Activated CD8-positive, alpha-beta T cell treated with anti-CD3 and anti-CD28 coated beads for 36 hours (primary cell): Measurements from ENCODE around the gene DAZL. TPM values are rescaled to one million over a fixed set of nuclear protein-coding genes. Genes with fewer than 3 reads are reported as not detected.

Source experiments
- ATAC-seq: fragments of 200-7000 bp; cut with Tn5 transposase; one replicate; pipeline ENCODE4 v1.10.0; 2021; ENCODE audit warnings: mild to moderate bottlenecking, moderate library complexity
- CTCF ChIA-PET: fragments of 350-600 bp; sonication (Branson Sonifier 250); formaldehyde crosslinking; loops from one replicate; lab custom pipeline; 2021; ENCODE audit warnings: antibody characterized with exemption; lab: Charles Lee
- POLR2A ChIA-PET: fragments of 350-600 bp; sonication (Branson Sonifier 250); formaldehyde crosslinking; loops from one replicate; lab custom pipeline; 2021; ENCODE audit warnings: antibody characterized with exemption; lab: Charles Lee
- DNase-seq: peaks from one replicate; pipeline ENCODE4 v3.0.0-alpha.2; 2020
- H3K27ac Mint-ChIP-seq: one replicate; pipeline ENCODE4 v1.8.0; 2021; ENCODE audit warnings: mild to moderate bottlenecking, mixed read lengths
- H3K27me3 Mint-ChIP-seq: one replicate; pipeline ENCODE4 v1.8.0; 2021; ENCODE audit warnings: mixed read lengths
- H3K36me3 Mint-ChIP-seq: one replicate; pipeline ENCODE4 v1.8.0; 2021; ENCODE audit warnings: low read depth, mixed read lengths
- H3K4me1 Mint-ChIP-seq: one replicate; pipeline ENCODE4 v1.8.0; 2021; ENCODE audit warnings: low read depth, mixed read lengths
- H3K4me3 Mint-ChIP-seq: one replicate; pipeline ENCODE4 v1.8.0; 2021; ENCODE audit warnings: mild to moderate bottlenecking, moderate library complexity, mixed read lengths
- H3K9me3 Mint-ChIP-seq: one replicate; pipeline ENCODE4 v1.8.0; 2021; ENCODE audit warnings: mixed read lengths
- CTCF ChIP-seq: fragments of 200-600 bp; IDR thresholded peaks from one replicate; pipeline ENCODE4 v1.8.0; 2022; ENCODE audit warnings: antibody characterized with exemption, mild to moderate bottlenecking
- intact Hi-C: fragments of 100-400 bp; cut with micrococcal nuclease; formaldehyde crosslinking; loops from one replicate; pipeline ENCODE4 v1.10.0; 2022
- total RNA-seq, 2 experiments: library from RNA; stranded (reverse); gene quantifications; one replicate each; pipeline ENCODE4 v1.2.3, GENCODE V29; 2021

The DAZL gene
- total RNA-seq, 2 experiments from 2014 or later = not detected

DNA sequence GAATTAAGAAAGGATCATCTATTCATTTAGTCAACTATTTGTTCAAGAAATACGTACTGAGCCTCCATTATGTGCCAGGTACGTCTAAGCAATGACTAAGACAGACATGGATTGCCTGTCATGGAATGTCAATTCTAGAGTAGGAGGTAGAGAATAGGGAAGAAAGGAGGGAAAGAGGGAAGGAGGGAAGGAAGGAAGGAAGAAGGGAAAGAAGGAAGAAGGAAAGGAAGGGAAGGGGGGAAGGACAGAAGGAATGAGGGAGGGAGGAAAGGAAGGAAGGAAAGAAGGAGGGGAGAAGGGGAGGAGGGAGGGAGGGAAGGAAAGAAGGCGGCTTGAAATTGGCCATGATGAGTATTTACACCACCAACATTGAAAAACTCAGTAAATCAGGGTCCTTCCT, 52.5 kb downstream of the DAZL start:
- no peak overlapping the region for H3K27ac Mint-ChIP-seq
- CTCF ChIA-PET = interaction anchor here (1.2 to 1.4 kb wide), 2 partner anchors 13 to 285 kb away, joined by 4 to 5 read pairs; no protein-coding TSS in a partner anchor
- ATAC-seq (no peak), DNase-seq (no peak)
- intact Hi-C loops = loop anchor here (5.0 kb wide), 1 partner anchor 40 kb away; the partner anchor contains the start of gene RFTN1
- POLR2A ChIA-PET = interaction anchor here (1.1 to 3.0 kb wide), 4 partner anchors 7 to 287 kb away, joined by 3 to 11 read pairs (median 6); partner anchors contain the start of genes DPH3 and OXNAD1
- H3K27me3 Mint-ChIP-seq = peaks cover 5% of the 10 kb centered on the region
- peaks cover 14% of the 10 kb centered on the region for H3K4me1 Mint-ChIP-seq
- no peaks in the 10 kb centered on the region for H3K36me3 Mint-ChIP-seq
- TF ChIP-seq CTCF = no peak
- no peak overlapping the region for H3K4me3 Mint-ChIP-seq
- peaks cover 4% of the 10 kb centered on the region for H3K9me3 Mint-ChIP-seq

DNA sequence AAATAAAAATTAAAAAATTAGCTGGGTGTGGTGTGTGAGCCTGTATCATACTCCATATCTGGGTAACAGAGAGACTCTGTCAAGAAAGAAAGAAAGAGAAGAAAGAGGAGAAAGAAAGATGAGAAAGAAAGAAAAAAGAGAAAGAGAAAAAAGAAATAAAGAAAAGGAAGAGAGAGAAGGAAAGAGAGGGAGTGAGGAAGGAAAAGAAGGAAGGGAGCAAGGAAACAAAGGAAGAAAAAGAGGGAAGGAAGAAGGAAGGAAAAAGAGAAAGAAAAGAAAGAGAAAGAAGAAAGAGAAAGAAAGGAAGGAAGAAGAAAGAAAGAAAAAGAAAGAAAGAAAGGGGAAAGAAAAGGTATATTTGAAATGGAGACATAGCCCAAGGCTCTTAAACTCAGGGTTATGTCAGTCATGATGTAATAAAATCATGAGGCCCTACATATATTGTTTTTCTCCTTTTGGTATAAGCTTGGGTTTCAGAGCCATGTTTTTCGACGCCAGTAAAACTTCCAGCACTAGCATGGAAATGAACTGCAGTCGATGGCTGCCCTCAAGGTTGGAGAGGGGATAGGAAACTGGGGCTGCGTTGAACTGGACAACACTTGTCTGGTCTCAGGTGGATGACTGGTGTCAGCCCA, 53.8 kb downstream of the DAZL start:
- no peak for ATAC-seq
- ChIA-PET POLR2A (interaction anchor here (1.1 to 3.0 kb wide), 4 partner anchors 9 to 286 kb away, joined by 3 to 11 read pairs (median 6); partner anchors contain the start of genes DPH3 and OXNAD1), CTCF (interaction anchor here (0.6 to 2.5 kb wide), 14 partner anchors 9 to 502 kb away, joined by 3 to 15 read pairs (median 5); no protein-coding TSS in a partner anchor)
- peaks cover 21% of the 10 kb centered on the region for H3K4me1 Mint-ChIP-seq
- no peaks in the 10 kb centered on the region for H3K36me3 Mint-ChIP-seq
- peak overlapping the region; percentile 95 for H3K27ac Mint-ChIP-seq
- TF ChIP-seq CTCF = peak; percentile 4
- H3K4me3 Mint-ChIP-seq = no peak overlapping the region
- DNase-seq = no peak
- H3K9me3 Mint-ChIP-seq = peaks cover 4% of the 10 kb centered on the region
- peaks cover 5% of the 10 kb centered on the region for H3K27me3 Mint-ChIP-seq
- intact Hi-C loops = loop anchor here (2.0 to 5.0 kb wide), 2 partner anchors 39 to 285 kb away; partner anchors contain the start of gene RFTN1

DNA sequence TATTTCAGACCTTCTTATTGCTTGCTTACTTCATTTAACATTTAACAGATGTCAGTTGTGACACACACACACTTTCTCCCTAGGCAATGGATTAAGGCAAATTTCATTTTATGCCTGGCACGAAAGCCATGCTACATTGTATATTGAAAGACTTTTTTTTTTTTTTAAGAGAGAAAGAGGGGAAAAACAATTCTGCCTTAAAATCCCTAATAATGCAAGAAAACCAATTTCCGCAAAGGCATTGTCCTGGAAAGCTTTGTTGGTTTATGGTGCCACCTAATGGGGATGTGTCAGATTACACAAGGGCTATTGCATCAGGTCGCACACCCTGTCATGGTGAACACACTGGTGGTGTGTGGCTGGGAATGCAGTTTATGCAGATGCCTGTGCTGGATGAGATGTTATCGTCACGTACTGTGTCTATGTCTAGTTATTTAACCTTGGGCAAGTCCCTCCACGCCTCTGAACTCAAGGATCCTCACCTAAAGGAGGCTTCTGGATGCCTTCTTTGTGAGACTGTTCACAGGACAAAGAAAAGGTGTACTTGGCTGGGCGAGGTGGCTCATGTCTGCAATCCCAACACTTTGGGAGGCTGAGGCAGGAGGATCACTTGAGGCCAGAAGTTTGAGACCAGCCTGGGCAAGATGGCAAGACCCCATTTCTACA, 54.4 kb downstream of the DAZL start:
- intact Hi-C loops = loop anchor here (1.0 to 5.0 kb wide), 3 partner anchors 39 to 284 kb away; partner anchors contain the start of gene RFTN1
- ChIA-PET CTCF (interaction anchor here (0.6 to 2.5 kb wide), 28 partner anchors 10 to 502 kb away, joined by 3 to 15 read pairs (median 4); no protein-coding TSS in a partner anchor), POLR2A (interaction anchor here (1.1 to 3.0 kb wide), 6 partner anchors 9 to 285 kb away, joined by 3 to 11 read pairs (median 4); partner anchors contain the start of genes DPH3 and OXNAD1)
- peak; percentile 100 for ATAC-seq
- peaks cover 5% of the 10 kb centered on the region for H3K27me3 Mint-ChIP-seq
- H3K9me3 Mint-ChIP-seq = peaks cover 4% of the 10 kb centered on the region
- peaks cover 23% of the 10 kb centered on the region for H3K4me1 Mint-ChIP-seq
- peak; percentile 87 for DNase-seq
- no peaks in the 10 kb centered on the region for H3K36me3 Mint-ChIP-seq
- H3K27ac Mint-ChIP-seq = peak overlapping the region; percentile 95
- H3K4me3 Mint-ChIP-seq = no peak overlapping the region
- TF ChIP-seq CTCF = peak; percentile 94

DNA sequence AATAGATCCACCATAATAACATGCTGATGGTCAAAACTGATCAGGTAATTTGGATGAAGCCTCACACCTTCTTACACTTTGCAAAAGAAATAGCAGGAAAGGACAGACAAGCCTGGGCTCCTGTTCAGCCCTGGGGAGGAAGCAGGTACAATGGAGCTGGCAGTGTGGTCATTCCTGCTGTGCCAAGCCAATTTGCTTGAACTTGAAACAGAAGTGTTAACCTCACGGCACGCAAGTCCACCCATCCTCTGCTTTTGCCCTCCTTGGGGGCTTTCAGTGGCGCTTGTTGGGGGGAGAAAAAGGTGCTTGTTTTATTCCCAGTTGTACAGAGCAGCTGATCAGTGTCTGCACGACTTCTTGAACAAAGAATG, 54.9 kb downstream of the DAZL start:
- no peaks in the 10 kb centered on the region for H3K36me3 Mint-ChIP-seq
- ChIA-PET CTCF (interaction anchor here (0.6 to 2.5 kb wide), 21 partner anchors 12 to 285 kb away, joined by 3 to 15 read pairs (median 4); no protein-coding TSS in a partner anchor), POLR2A (interaction anchor here (0.9 to 3.0 kb wide), 6 partner anchors 28 to 285 kb away, joined by 3 to 11 read pairs (median 3); partner anchors contain the start of genes DPH3 and OXNAD1)
- no peak overlapping the region for H3K27ac Mint-ChIP-seq
- intact Hi-C loops = loop anchor here (1.0 to 5.0 kb wide), 3 partner anchors 38 to 283 kb away; partner anchors contain the start of gene RFTN1
- H3K4me3 Mint-ChIP-seq = no peak overlapping the region
- TF ChIP-seq CTCF = no peak
- peaks cover 23% of the 10 kb centered on the region for H3K4me1 Mint-ChIP-seq
- H3K27me3 Mint-ChIP-seq = peaks cover 5% of the 10 kb centered on the region
- DNase-seq (no peak), ATAC-seq (no peak)
- H3K9me3 Mint-ChIP-seq = peaks cover 4% of the 10 kb centered on the region
